Spleen (tissue), 11 donors: Measurements from ENCODE around the gene DVL1. TPM values are rescaled to one million over a fixed set of nuclear protein-coding genes. Genes with fewer than 3 reads are reported as not detected.
A peak's percentile ranks its signal among the peaks of the same experiment; 100 is the strongest.
"Not testable (repeated sequence)": the region's sequence is repeated elsewhere in the genome, so short reads cannot be mapped to it uniquely, and the experiment has no call there.

Source experiments
- DNase-seq: peaks from one replicate; pipeline ENCODE4 v3.0.0-alpha.2; 2020
- H3K27ac ChIP-seq, 8 donors: fragments of 200-600 bp; sonication (generic) in 7 of 8; 1 replicate in 4 of 8; 2 replicates in 4 of 8; pipeline versions ENCODE4 v1.5.0 to v1.8.0; 2016 to 2021; ENCODE audit warnings: inconsistent platforms in 4 of 8, mild to moderate bottlenecking in 4 of 8, moderate library complexity in 1 of 8
- H3K27me3 ChIP-seq, 7 donors: fragments of 200-600 bp; sonication (generic) in 6 of 7; replicated peaks in 1 of 7; 1 replicate in 4 of 7; 2 replicates in 3 of 7; pipeline versions ENCODE4 v1.5.0 to v1.8.0; 2016 to 2021; ENCODE audit warnings: inconsistent platforms in 3 of 7, mild to moderate bottlenecking in 1 of 7
- H3K36me3 ChIP-seq, 6 donors: fragments of 200-600 bp; sonication (generic) in 5 of 6; 1 replicate in 4 of 6; 2 replicates in 2 of 6; pipeline versions ENCODE4 v1.5.0 to v1.8.0; 2016 to 2021; ENCODE audit warnings: inconsistent platforms in 2 of 6
- H3K4me1 ChIP-seq, 6 donors: fragments of 200-600 bp; sonication (generic) in 5 of 6; 1 replicate in 3 of 6; 2 replicates in 3 of 6; pipeline versions ENCODE4 v1.5.0 to v1.8.0; 2016 to 2021; ENCODE audit warnings: inconsistent platforms in 3 of 6
- H3K4me3 ChIP-seq, 8 donors: fragments of 200-600 bp; sonication (generic) in 7 of 8; 1 replicate in 4 of 8; 2 replicates in 4 of 8; pipeline versions ENCODE4 v1.5.0 to v1.8.0; 2016 to 2021; ENCODE audit warnings: inconsistent platforms in 4 of 8, mild to moderate bottlenecking in 4 of 8, moderate library complexity in 2 of 8
- H3K9me3 ChIP-seq, 8 donors: fragments of 200-600 bp; sonication (generic) in 7 of 8; 1 replicate in 4 of 8; 2 replicates in 4 of 8; pipeline versions ENCODE4 v1.5.0 to v1.8.0; 2016 to 2021; ENCODE audit warnings: inconsistent platforms in 4 of 8
- POLR2A ChIP-seq, 3 donors: fragments of 450-650 bp; IDR thresholded peaks; one replicate each; pipeline ENCODE4 v1.5.1; 2017; ENCODE audit warnings: antibody characterized with exemption in 3 of 3, mild to moderate bottlenecking in 1 of 3
- POLR2AphosphoS5 ChIP-seq, 3 donors: sonication (generic); formaldehyde crosslinking; IDR thresholded peaks; one replicate each; pipeline ENCODE4 v1.5.1; 2017; ENCODE audit warnings: antibody characterized with exemption in 3 of 3
- WGBS, 5 donors: extraction: QIAGEN DNeasy Blood & Tissue Kit in 3 of 5; methylation state at CpG; one replicate each; pipeline versions ENCODE4 v1.1.5 to v1.1.7; 2013 to 2018; 5-methylcytosine and 5-hydroxymethylcytosine counted together
- intact Hi-C: fragments of 100-400 bp; cut with DNase I; formaldehyde crosslinking; loops from one replicate; pipeline ENCODE4 v1.15.0; 2023; ENCODE audit warnings: low total_unique reads
- polyA plus RNA-seq, 3 donors: library from polyadenylated mRNA; stranded (reverse); fragments of 200-250 nt; gene quantifications; one replicate each; pipeline ENCODE4 v1.2.1, GENCODE V29; 2013
- total RNA-seq, 7 donors: library from RNA; depleted of rRNA in 3 of 7; stranded (reverse); fragments of >200 nt in 3 of 7; fragmentation: NEBNext Ultra II Directional in 4 of 7; extraction: Animal tissue kit (Norgen Biotek cat#: 25700) in 4 of 7; gene quantifications; one replicate each; pipeline versions ENCODE4 v1.1.0 to v1.2.1, GENCODE V29; 2016 to 2021
- TF ChIP-seq, protein P1 (sequence below), 11 experiments: fragments of 200-600 bp in 7 of 11; fragments of 450-650 bp in 4 of 11; sonication (generic) in 4 of 11; IDR thresholded peaks in 8 of 11; conservative IDR thresholded peaks in 3 of 11; 1 replicate in 7 of 11; 2 replicates in 4 of 11; pipeline versions ENCODE4 v1.4.0 to v1.8.0; 2016 to 2021; ENCODE audit warnings: antibody characterized with exemption in 11 of 11, inconsistent platforms in 4 of 11, mild to moderate bottlenecking in 1 of 11
- donor health status: healthy with polysubstance abuse.
- donor health status: DM: no; HTN: no; CAD: no; lungs with moderate emphysema.
- donor health status: DM: no; HTN: no; CAD: no.
- donor health status: Bipolar disorder and iron deficiency.
- donor health status: healthy.
- donor health status: DM: no; HTN: no; CAD: no.
- donor health status: DM: yes; HTN: yes; CAD: no.

DVL1 gene
- total and polyA plus RNA-seq, 10 donors: 18.1 to 59.1 (median 39.2) TPM

DNA sequence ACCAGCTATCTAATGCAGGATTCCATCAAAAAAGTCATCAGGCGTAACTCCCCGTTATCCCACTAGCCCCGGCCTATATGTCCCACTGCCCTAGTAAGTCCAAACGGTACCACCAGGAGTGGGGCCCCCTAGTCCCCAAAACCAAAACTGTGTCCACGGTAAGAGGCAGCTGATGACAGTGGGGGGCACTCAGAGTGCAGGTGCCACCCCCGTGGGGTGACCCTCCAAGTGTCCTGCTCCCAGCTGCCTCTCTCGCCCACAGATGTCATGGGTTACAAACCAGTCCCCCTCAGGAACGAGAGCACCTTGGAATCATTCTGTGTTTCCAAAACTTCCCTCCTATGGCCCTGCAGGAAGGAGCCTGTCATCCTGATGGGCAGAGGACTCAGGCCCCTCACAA lies 36.7 kb upstream of the DVL1 start:
- H3K36me3 ChIP-seq: peaks cover 13 to 77% (median 65%) of the 10 kb centered on the region in 6 donors
- intact Hi-C loops: no loop called here
- H3K4me1 ChIP-seq: peaks cover 0 to 12% (median 2%) of the 10 kb centered on the region in 6 donors
- H3K9me3 ChIP-seq: no peaks in the 10 kb centered on the region
- no peak overlapping the region for H3K27ac ChIP-seq
- DNase-seq: no peak
- no peaks in the 10 kb centered on the region for H3K27me3 ChIP-seq
- H3K4me3 ChIP-seq: no peak overlapping the region
- peak in 1 of 3 donors; percentile 15 for TF ChIP-seq POLR2AphosphoS5 (IDR thresholded peaks at IDR 0.05)
- TF ChIP-seq, protein P1, sequence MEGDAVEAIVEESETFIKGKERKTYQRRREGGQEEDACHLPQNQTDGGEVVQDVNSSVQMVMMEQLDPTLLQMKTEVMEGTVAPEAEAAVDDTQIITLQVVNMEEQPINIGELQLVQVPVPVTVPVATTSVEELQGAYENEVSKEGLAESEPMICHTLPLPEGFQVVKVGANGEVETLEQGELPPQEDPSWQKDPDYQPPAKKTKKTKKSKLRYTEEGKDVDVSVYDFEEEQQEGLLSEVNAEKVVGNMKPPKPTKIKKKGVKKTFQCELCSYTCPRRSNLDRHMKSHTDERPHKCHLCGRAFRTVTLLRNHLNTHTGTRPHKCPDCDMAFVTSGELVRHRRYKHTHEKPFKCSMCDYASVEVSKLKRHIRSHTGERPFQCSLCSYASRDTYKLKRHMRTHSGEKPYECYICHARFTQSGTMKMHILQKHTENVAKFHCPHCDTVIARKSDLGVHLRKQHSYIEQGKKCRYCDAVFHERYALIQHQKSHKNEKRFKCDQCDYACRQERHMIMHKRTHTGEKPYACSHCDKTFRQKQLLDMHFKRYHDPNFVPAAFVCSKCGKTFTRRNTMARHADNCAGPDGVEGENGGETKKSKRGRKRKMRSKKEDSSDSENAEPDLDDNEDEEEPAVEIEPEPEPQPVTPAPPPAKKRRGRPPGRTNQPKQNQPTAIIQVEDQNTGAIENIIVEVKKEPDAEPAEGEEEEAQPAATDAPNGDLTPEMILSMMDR (IDR thresholded peaks at IDR 0.05 in 8 of 11, conservative IDR thresholded peaks at IDR 0.05 in 3 of 11): no peak
- no peak for TF ChIP-seq POLR2A (IDR thresholded peaks at IDR 0.05)
- WGBS, 5 donors: 92 to 98% (median 94%) methylated on average over 7 to 8 of the region's 8 CpGs

DNA sequence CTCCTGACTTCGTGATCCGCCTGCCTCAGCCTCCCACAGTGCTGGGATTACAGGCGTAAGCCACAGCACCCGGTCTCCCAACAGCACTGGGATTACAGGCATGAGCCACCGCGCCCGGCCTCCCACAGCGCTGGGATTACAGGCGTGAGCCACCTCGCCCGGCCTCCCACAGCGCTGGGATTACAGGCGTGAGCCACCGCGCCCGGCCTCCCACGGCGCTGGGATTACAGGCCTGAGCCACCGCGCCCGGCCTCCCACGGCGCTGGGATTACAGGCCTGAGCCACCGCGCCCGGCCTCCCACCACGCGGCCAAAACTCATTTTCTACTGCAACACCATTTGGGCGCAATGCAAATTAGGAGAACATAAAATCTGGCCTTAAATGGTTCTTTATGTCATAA lies 36.1 kb upstream of the DVL1 start:
- intact Hi-C loops, H3K27ac ChIP-seq, H3K4me1 ChIP-seq, DNase-seq, H3K4me3 ChIP-seq, H3K9me3 ChIP-seq, H3K27me3 ChIP-seq: not testable (repeated sequence)
- 92 to 96% (median 94%) methylated on average over 29 of the region's 29 CpGs for WGBS, 5 donors
- H3K36me3 ChIP-seq: peaks cover 7 to 77% (median 59%) of the 10 kb centered on the region in 6 donors

DNA sequence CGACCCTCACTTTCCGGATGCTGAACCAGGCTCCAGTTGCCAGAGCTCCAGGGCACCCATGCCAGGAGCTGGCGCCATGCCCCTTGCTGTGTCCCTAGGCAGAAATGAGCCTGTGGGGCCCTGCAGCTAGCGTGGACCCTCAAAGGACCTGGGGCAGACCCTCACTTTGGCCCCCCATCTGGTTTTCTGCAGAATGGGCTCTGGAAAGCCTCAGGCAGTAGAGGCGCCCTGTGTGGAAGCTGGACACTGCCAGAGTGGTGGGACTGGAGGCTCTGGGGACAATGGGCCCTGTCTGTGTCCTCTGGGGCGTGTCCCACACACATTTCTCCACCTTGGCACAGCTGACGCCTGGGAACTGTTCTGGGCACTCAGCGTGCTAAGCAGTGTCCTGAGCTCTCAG lies 32.1 kb upstream of the DVL1 start:
- Histone ChIP-seq H3K4me1 (peaks cover 0 to 6% (median under 1%) of the 10 kb centered on the region in 6 donors), H3K36me3 (peaks cover 0 to 41% (median 18%) of the 10 kb centered on the region in 6 donors), H3K27ac (no peak overlapping the region), H3K9me3 (no peaks in the 10 kb centered on the region), H3K4me3 (no peak overlapping the region), H3K27me3 (no peaks in the 10 kb centered on the region)
- 80 to 92% (median 86%) methylated on average over 4 to 8 of the region's 8 CpGs for WGBS, 5 donors
- intact Hi-C loops: no loop called here
- no peak for DNase-seq
- TF ChIP-seq POLR2AphosphoS5 (IDR thresholded peaks at IDR 0.05) (no peak), POLR2A (IDR thresholded peaks at IDR 0.05) (no peak)
- TF ChIP-seq, protein P1 (IDR thresholded peaks at IDR 0.05 in 8 of 11, conservative IDR thresholded peaks at IDR 0.05 in 3 of 11): no peak

DNA sequence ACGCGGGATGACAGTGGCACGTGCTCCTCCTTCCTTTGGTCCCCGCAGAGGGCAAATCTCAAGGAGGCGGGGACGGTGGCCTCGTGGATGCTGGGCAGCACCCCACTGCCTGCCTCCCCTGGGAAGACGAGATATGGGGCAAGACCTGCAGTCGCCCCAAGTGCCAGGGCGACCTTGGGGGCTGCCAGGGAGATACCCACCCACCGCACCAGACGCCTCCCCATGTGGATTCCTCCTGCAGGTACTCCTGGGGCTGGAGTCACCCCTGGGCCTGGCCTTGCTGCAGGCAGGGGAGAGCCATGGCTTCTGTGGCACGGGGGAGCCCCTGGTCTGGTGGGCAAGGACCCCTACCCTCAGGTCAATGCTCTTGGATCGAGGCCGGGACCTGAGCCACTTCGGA lies 31.6 kb upstream of the DVL1 start:
- Histone ChIP-seq H3K4me1 (peaks cover 4 to 11% (median 5%) of the 10 kb centered on the region in 6 donors), H3K9me3 (no peaks in the 10 kb centered on the region), H3K27ac (no peak overlapping the region), H3K27me3 (no peaks in the 10 kb centered on the region), H3K4me3 (no peak overlapping the region), H3K36me3 (peaks cover 0 to 37% (median 14%) of the 10 kb centered on the region in 6 donors)
- WGBS, 5 donors: 91 to 99% (median 96%) methylated on average over 15 to 16 of the region's 16 CpGs
- DNase-seq: no peak
- no peak for TF ChIP-seq POLR2AphosphoS5 (IDR thresholded peaks at IDR 0.05)
- TF ChIP-seq, protein P1 (IDR thresholded peaks at IDR 0.05 in 8 of 11, conservative IDR thresholded peaks at IDR 0.05 in 3 of 11): no peak
- no peak for TF ChIP-seq POLR2A (IDR thresholded peaks at IDR 0.05)
- intact Hi-C loops: no loop called here
